Measurements from ENCODE around the gene WASF2.

The WASF2 gene

GRCh38 chr1:27403065-27403726 is 86.8 kb downstream of the WASF2 start:
- no peaks in the 10 kb centered on the region for H3K27me3 ChIP-seq
- H3K4me3 ChIP-seq (ENCODE audit: low read depth, low read length), result no peak overlapping the region
- peak; percentile 26 for DNase-seq
- H3K36me3 ChIP-seq, result no peaks in the 10 kb centered on the region
- no peaks in the 10 kb centered on the region for H3K4me1 ChIP-seq
- H3K9me3 ChIP-seq, result no peaks in the 10 kb centered on the region
- TF ChIP-seq, protein P1, sequence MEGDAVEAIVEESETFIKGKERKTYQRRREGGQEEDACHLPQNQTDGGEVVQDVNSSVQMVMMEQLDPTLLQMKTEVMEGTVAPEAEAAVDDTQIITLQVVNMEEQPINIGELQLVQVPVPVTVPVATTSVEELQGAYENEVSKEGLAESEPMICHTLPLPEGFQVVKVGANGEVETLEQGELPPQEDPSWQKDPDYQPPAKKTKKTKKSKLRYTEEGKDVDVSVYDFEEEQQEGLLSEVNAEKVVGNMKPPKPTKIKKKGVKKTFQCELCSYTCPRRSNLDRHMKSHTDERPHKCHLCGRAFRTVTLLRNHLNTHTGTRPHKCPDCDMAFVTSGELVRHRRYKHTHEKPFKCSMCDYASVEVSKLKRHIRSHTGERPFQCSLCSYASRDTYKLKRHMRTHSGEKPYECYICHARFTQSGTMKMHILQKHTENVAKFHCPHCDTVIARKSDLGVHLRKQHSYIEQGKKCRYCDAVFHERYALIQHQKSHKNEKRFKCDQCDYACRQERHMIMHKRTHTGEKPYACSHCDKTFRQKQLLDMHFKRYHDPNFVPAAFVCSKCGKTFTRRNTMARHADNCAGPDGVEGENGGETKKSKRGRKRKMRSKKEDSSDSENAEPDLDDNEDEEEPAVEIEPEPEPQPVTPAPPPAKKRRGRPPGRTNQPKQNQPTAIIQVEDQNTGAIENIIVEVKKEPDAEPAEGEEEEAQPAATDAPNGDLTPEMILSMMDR (IDR thresholded peaks at IDR 0.05; ENCODE audit: low read depth, low read length), result peak; percentile 16; the same call in 1 of the 2 replicates

DNA sequence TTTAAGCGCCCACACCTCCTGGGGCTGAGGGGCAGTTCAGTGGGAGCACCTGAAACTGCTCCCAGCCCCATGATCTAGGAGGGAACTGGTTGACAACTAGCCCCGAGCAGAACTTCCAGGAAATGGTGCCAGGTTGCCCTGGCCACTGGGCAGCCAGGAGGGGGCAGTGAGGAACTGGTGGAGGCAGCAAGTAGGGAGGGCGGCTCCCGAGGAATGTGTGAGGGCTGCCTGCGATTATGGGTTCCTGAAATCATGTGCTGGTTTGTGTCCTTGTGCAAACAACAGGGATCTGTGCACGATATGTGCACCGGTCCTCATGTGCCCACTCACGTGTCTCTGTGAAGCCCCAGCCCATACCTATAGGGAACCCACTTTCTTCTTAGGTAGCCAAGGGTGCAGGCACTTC is 87.6 kb downstream of the WASF2 start:
- Histone ChIP-seq H3K4me1 (no peaks in the 10 kb centered on the region), H3K9me3 (no peaks in the 10 kb centered on the region), H3K4me3 (ENCODE audit: low read depth, low read length) (no peak overlapping the region), H3K27me3 (no peaks in the 10 kb centered on the region), H3K36me3 (no peaks in the 10 kb centered on the region)
- TF ChIP-seq, protein P1 (IDR thresholded peaks at IDR 0.05; ENCODE audit: low read depth, low read length), result peak; percentile 20
- no peak for DNase-seq

GRCh38 chr1:27400963-27401341 is 89.0 kb downstream of the WASF2 start:
- H3K4me1 ChIP-seq, result no peaks in the 10 kb centered on the region
- no peaks in the 10 kb centered on the region for H3K36me3 ChIP-seq
- TF ChIP-seq, protein P1 (IDR thresholded peaks at IDR 0.05; ENCODE audit: low read depth, low read length), result no peak
- no peak for DNase-seq
- H3K9me3 ChIP-seq, result no peaks in the 10 kb centered on the region
- H3K4me3 ChIP-seq (ENCODE audit: low read depth, low read length), result no peak overlapping the region
- no peaks in the 10 kb centered on the region for H3K27me3 ChIP-seq

DNA sequence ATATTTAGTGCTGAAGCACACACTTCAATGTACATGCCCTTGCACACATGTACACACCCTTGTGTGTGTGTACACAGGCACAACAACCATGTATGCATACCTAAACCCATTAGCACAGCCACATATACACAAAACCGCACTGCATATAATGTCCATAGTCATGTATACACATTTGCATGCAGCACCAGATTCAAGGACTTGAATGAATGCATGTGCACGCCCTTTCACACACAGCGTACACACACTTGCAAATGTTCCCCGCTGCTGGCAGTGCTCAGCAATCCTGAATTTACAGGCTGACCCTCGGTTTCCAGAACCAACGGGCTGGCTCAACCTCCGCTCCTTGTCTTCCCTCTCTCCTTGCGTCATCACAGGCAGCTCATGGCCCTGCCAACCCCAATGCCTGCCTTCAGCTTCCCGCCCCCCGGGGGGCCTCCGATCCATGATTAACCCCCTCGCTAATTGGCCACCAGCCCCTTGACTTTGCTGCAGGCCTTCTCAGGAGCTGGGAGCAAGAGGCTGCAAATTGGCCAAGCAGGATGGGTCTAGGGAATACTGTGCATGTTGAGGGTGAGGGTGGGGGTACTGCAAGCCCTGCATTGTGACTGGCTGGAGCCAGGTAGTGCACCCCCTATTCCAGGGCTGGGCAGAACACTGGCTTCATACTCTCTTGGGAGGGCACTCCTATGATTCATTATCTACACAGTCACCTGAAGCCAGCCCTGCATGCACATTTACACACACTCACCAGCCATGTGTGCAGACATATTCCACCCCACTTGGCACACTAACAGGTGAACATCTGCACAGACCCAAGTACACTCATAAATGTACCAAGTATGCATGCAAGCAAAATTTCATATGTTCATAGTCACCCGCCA is 89.6 kb downstream of the WASF2 start:
- Histone ChIP-seq H3K4me1 (no peaks in the 10 kb centered on the region), H3K36me3 (no peaks in the 10 kb centered on the region), H3K4me3 (ENCODE audit: low read depth, low read length) (no peak overlapping the region), H3K9me3 (no peaks in the 10 kb centered on the region), H3K27me3 (no peaks in the 10 kb centered on the region)
- no peak for DNase-seq
- TF ChIP-seq, protein P1 (IDR thresholded peaks at IDR 0.05; ENCODE audit: low read depth, low read length), result no peak

GRCh38 chr1:27399251-27400025 is 90.5 kb downstream of the WASF2 start:
- DNase-seq, result no peak
- no peak overlapping the region for H3K4me3 ChIP-seq (ENCODE audit: low read depth, low read length)
- no peaks in the 10 kb centered on the region for H3K4me1 ChIP-seq

More at GRCh38 chr1:27399251-27400025, 90.5 kb downstream of the WASF2 start:
- H3K36me3 ChIP-seq, result no peaks in the 10 kb centered on the region
- TF ChIP-seq, protein P1 (IDR thresholded peaks at IDR 0.05; ENCODE audit: low read depth, low read length), result no peak
- no peaks in the 10 kb centered on the region for H3K27me3 ChIP-seq
- H3K9me3 ChIP-seq, result no peaks in the 10 kb centered on the region

Data from BE2C (cell line).